Mesodermal cell (in vitro differentiated cells): ENCODE measurements around the gene SERP2.

Experiments used
- H3K27ac ChIP-seq: 2 replicates; pipeline ENCODE4 v1.7.0; 2013; ENCODE audit warnings: mild to moderate bottlenecking, low read depth, low read length, moderate library complexity; ENCODE audit not compliant: severe bottlenecking
- H3K36me3 ChIP-seq: 2 replicates; pipeline ENCODE4 v1.7.1; 2013; ENCODE audit warnings: mild to moderate bottlenecking, low read length, moderate library complexity; ENCODE audit not compliant: control insufficient read depth, insufficient read depth
- H3K4me1 ChIP-seq: one replicate; pipeline ENCODE4 v1.7.1; 2013; ENCODE audit warnings: mild to moderate bottlenecking, low read length; ENCODE audit not compliant: insufficient read depth, control insufficient read depth, poor library complexity, severe bottlenecking
- H3K4me3 ChIP-seq: 2 replicates; pipeline ENCODE4 v1.7.0; 2013; ENCODE audit warnings: low read length, control low read depth, mild to moderate bottlenecking; ENCODE audit not compliant: insufficient read depth, poor library complexity, severe bottlenecking; ENCODE audit errors: extremely low read depth
- H3K9me3 ChIP-seq: 2 replicates; pipeline ENCODE4 v1.7.1; 2013; ENCODE audit warnings: mild to moderate bottlenecking, low read length, moderate library complexity; ENCODE audit not compliant: control insufficient read depth
- WGBS, 2 experiments: methylation state at CpG; one replicate each; pipeline ENCODE4 v1.1.5; 2013; ENCODE audit warnings: missing lambda C conversion rate in 2 of 2; ENCODE audit not compliant: insufficient coverage in 2 of 2; 5-methylcytosine and 5-hydroxymethylcytosine counted together

The SERP2 gene

GRCh38 chr13:44388427-44389059 lies 14.9 kb downstream of the SERP2 start:
- no peaks in the 10 kb centered on the region for H3K36me3 ChIP-seq
- 18 to 50% methylated on average over 2 to 5 of the region's 7 CpGs for WGBS, 2 experiments
- H3K4me1 ChIP-seq, result peaks cover 30% of the 10 kb centered on the region
- peak overlapping the region; percentile 87 for H3K27ac ChIP-seq
- H3K9me3 ChIP-seq, result no peaks in the 10 kb centered on the region
- H3K4me3 ChIP-seq, result no peak overlapping the region

GRCh38 chr13:44389060-44389666 lies 15.5 kb downstream of the SERP2 start:
- Histone ChIP-seq H3K27ac (peak overlapping the region; percentile 57), H3K4me3 (no peak overlapping the region), H3K9me3 (no peaks in the 10 kb centered on the region), H3K4me1 (peaks cover 30% of the 10 kb centered on the region), H3K36me3 (no peaks in the 10 kb centered on the region)
- WGBS, 2 experiments, result 86 to 91% methylated on average over 4 of the region's 4 CpGs

- WGBS, 2 experiments, result 75% methylated on average over 1 of the region's 1 CpG; no CpG with 5 or more reads in 1 of the 2 experiments
- Histone ChIP-seq H3K9me3 (no peaks in the 10 kb centered on the region), H3K36me3 (no peaks in the 10 kb centered on the region), H3K4me3 (no peak overlapping the region), H3K27ac (no peak overlapping the region), H3K4me1 (peaks cover 30% of the 10 kb centered on the region)
Measured at GRCh38 chr13:44389876-44390275, 16.3 kb downstream of the SERP2 start.

GRCh38 chr13:44393391-44393790 lies 19.8 kb downstream of the SERP2 start:
- 80 to 89% methylated on average over 6 to 7 of the region's 8 CpGs for WGBS, 2 experiments
- H3K4me3 ChIP-seq, result no peak overlapping the region
- H3K27ac ChIP-seq, result no peak overlapping the region
- no peaks in the 10 kb centered on the region for H3K36me3 ChIP-seq
- no peaks in the 10 kb centered on the region for H3K9me3 ChIP-seq
- H3K4me1 ChIP-seq, result peaks cover 36% of the 10 kb centered on the region

DNA sequence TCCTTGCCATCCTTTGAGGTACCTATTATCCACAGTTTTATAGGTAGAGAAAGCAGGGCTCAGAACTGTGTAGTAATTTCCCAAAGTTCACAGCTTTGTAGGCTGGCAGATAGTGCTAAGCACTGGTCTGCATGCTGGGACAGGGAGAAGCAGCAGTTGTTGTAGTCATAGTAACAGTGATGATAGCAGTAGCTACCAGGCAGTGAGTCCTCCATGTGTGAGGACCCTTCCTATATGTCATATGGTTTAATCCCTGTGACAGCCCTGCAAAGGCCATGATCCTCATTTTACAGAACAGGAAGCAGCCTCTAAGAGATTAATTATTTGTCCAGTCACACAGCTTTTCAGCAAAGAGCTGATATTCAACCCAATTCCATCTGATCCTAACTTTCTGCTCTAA lies 21.0 kb downstream of the SERP2 start:
- no peaks in the 10 kb centered on the region for H3K36me3 ChIP-seq
- H3K27ac ChIP-seq, result no peak overlapping the region
- no peaks in the 10 kb centered on the region for H3K9me3 ChIP-seq
- H3K4me3 ChIP-seq, result no peak overlapping the region
- H3K4me1 ChIP-seq, result peaks cover 24% of the 10 kb centered on the region

GRCh38 chr13:44395976-44396694 lies 22.5 kb downstream of the SERP2 start:
- no peak overlapping the region for H3K4me3 ChIP-seq
- H3K9me3 ChIP-seq, result no peaks in the 10 kb centered on the region
- peaks cover 24% of the 10 kb centered on the region for H3K4me1 ChIP-seq
- peak overlapping the region; percentile 92 for H3K27ac ChIP-seq
- WGBS, 2 experiments, result 93 to 97% methylated on average over 5 of the region's 8 CpGs
- H3K36me3 ChIP-seq, result no peaks in the 10 kb centered on the region

GRCh38 chr13:44396701-44397580 lies 23.3 kb downstream of the SERP2 start:
- H3K4me1 ChIP-seq, result peaks cover 26% of the 10 kb centered on the region
- 63 to 75% methylated on average over 23 to 26 of the region's 26 CpGs for WGBS, 2 experiments
- no peak overlapping the region for H3K4me3 ChIP-seq
- H3K36me3 ChIP-seq, result no peaks in the 10 kb centered on the region
- H3K9me3 ChIP-seq, result no peaks in the 10 kb centered on the region
- peak overlapping the region; percentile 92 for H3K27ac ChIP-seq

- 100% methylated on average over 1 of the region's 3 CpGs; no CpG with 5 or more reads in 1 of the 2 experiments for WGBS, 2 experiments
- H3K36me3 ChIP-seq, result no peaks in the 10 kb centered on the region
- peak overlapping the region; percentile 92 for H3K27ac ChIP-seq
- no peaks in the 10 kb centered on the region for H3K9me3 ChIP-seq
- H3K4me3 ChIP-seq, result no peak overlapping the region
- peaks cover 28% of the 10 kb centered on the region for H3K4me1 ChIP-seq
Measured at GRCh38 chr13:44397766-44398223, 24.2 kb downstream of the SERP2 start.

- H3K36me3 ChIP-seq, result no peaks in the 10 kb centered on the region
- WGBS, 2 experiments, result 100% methylated on average over 2 of the region's 3 CpGs; no CpG with 5 or more reads in 1 of the 2 experiments
- H3K9me3 ChIP-seq, result no peaks in the 10 kb centered on the region
- H3K4me1 ChIP-seq, result peaks cover 36% of the 10 kb centered on the region
- no peak overlapping the region for H3K27ac ChIP-seq
- no peak overlapping the region for H3K4me3 ChIP-seq
Measured at GRCh38 chr13:44398606-44399005, 25.0 kb downstream of the SERP2 start.

DNA sequence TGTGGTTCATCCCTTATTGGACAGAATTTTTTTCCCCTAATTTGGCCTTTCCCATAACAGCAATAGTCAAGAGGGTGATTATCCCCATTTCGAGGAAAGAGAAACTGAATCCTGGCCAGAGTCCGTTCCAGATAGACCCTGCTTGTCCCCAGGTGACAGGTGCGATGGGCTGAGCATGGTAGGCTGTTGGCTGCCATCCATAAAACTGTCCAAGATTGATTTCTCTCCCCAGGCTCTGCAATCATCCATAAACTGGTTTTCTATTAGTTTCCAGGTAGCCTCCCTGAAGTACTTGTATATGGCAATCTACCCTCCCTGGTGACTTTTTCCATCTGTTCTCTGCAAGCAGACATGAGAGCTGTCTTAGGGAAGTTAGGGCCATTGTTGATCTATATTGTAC lies 25.4 kb downstream of the SERP2 start:
- Histone ChIP-seq H3K9me3 (no peaks in the 10 kb centered on the region), H3K4me1 (peaks cover 41% of the 10 kb centered on the region), H3K36me3 (no peaks in the 10 kb centered on the region), H3K27ac (no peak overlapping the region), H3K4me3 (no peak overlapping the region)
- WGBS, 2 experiments, result 83 to 97% methylated on average over 2 to 3 of the region's 3 CpGs
